Activated naive CD4-positive, alpha-beta T cell treated with Interleukin-2 at 50 U/mL for 16 hours (primary cell): Measurements from ENCODE around the gene CAMK2D.

Experiments
- DNase-seq: peaks from one replicate; pipeline ENCODE4 v3.0.0-alpha.2; 2020

CAMK2D gene

DNA sequence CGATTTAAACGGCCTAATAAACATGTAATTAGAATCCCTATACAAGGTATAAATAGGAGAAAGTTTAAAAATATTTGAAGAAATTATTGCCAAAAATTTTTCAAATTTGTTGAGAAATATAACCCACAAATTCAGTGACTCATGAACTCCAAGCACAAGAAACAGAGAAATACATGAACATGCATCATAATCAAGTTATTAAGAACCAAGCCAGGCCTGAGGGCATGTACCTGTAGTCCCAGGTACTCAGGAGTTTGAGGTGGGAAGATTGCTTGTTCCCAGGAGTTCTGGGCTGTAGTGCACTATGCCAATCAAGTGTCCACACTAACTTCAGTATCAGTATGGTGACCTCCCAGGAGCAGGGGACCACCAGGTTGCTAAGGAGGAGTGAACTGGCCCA, 341.9 kb downstream of the CAMK2D start:
- DNase-seq, result no peak

GRCh38 chr4:113411496-113411938, 350.0 kb downstream of the CAMK2D start:
- DNase-seq, result no peak

- no peak for DNase-seq
These were observed 350.9 kb downstream of the CAMK2D start for GRCh38 chr4:113410686-113411085.

DNA sequence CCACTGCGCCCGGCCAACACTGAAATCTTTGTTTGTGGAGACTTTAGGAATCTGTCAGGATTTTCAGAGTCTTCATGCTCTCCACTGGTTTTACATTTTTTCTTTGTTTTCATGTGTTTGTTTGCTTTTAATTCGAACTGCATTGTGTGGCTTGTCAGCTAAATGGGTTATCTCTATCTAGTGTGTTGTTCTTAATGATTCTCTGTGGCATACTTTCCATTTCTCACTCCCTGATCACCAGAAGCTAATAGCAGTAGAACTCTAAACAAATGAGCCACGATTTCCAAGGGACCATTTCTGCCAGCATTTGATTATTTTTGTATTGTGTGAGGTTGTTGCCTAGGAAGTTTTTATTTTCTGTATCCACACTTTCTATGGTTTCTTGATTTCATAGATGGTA, 352.4 kb downstream of the CAMK2D start:
- DNase-seq, result no peak

- DNase-seq, result no peak
These were observed 354.1 kb downstream of the CAMK2D start for GRCh38 chr4:113407409-113407808.

DNA sequence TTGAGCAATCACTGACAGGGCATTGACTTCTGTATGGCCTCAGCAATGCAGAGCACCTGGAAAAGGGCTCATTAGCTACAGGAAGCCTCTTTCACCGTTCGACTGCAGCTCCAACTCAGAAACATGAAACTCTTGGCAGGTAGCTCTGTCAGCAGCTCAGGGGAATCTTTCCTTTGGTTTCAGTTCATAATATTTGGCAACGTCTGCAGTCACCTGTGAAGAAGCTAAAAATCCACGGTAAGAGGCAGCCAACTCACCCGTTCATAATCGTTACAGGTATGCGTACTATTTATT, 354.9 kb downstream of the CAMK2D start:
- DNase-seq, result no peak

DNA sequence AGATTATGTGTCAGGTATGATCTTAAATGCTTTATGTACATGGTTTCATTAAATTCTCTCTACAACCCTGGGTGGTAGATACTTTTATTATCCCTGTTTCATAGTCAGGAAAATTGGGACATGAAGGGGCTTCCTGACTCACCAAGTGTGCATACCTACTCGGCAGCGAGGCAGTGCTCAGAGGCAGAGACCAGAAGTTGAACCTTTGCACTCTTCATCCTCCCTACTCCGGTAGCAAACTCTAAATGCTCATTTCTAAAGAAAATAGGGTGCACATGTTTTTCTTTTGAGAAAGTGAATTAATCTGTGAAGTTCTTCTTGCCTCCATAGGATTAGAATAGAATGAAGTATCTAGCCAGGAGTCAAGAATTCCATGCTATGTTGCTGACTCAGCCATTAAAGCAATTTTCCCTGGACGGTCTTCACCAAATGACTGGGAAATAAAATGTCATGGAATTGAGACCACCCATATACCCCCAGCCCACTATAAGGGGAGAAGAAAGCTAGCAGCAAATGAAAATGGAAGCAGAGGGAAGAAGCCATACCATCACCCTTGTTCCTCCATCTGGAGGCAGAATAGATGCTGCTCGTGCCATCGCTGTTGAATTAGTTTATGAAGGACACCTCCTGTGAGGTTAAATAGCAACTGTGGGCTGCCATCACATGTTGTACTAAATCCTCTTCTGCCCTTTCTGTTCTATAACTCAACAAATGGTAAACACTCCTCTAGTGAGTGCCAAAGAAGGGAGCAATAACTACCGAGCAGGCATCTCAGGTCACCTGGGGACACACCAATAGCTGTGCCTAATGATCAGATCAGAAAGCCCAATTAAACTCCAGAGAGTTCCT, 355.4 kb downstream of the CAMK2D start:
- no peak for DNase-seq

GRCh38 chr4:113404841-113405240, 356.7 kb downstream of the CAMK2D start:
- no peak for DNase-seq

DNA sequence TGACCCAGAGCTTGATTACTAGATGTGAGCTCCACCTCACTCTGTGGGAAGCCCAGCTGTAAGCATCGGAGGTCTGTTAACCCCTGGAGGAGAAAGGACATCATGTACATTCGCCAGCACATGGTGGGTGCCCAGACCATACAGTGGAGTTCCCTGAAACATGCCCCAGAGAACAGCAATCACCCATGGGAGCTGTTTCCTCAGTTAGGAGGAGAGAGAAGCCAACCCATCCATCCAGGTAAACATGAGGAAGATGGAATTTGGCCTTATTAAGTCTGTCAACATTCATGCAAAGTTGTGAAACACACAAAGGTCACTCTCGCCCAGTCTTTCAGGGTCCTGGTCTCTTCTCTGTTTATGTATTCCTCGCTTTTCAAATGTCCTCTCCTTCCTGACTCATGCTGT, 357.4 kb downstream of the CAMK2D start:
- no peak for DNase-seq
